ENCODE data around the gene HGD.
"Not testable (repeated sequence)": the region's sequence is repeated elsewhere in the genome, so short reads cannot be mapped to it uniquely, and the experiment has no call there.

Gene HGD

DNA sequence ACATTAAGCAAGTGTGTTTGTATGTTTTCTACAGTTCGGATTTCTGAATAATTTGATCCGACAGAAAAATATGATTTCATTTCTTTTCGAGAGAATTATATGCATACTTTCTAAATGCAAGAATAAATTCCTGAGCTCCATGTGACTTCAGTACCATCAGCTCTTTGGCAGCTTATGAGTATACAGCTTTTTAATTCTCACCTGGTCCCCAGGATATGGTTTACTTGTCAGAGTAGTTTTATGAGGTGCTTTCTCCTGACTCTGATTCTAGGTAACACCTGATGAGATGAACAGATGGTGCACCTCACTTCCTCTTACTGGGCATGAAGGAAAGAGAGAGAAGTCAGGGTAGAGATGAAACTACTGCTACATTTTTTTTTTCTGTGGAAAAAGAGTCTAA lies 3.1 kb downstream of the HGD start:
- DNase-seq, result no peak

DNA sequence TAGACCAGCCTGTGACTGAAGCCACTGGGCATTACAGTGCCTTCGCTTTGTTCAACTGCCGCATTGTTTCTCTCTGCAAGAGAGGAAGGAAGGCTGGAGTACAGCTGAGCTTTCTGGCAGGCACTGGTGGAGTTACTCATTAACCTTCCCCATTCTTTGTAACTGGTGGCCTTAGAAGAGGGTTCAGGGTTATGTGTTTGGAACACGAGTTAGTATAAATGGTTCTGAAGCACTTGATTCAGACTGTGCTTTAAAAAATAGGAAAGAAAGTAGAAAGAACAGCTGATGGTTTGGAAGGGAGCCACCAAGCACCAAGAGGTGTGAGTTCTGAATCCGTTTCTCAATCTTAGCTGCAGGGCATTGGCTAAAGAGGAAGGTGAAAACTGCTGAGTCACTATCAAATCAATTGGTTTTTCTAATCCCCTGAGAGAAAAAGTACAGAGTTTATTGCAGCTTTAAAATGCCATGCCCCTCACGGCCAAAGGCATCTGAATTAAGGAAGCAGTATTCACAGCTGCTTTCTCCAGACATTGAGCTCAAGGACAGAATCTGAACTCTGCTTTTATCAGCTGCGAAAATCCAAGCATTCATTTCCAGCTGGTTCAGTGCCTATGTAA lies 3.6 kb downstream of the HGD start:
- DNase-seq, result no peak

DNA sequence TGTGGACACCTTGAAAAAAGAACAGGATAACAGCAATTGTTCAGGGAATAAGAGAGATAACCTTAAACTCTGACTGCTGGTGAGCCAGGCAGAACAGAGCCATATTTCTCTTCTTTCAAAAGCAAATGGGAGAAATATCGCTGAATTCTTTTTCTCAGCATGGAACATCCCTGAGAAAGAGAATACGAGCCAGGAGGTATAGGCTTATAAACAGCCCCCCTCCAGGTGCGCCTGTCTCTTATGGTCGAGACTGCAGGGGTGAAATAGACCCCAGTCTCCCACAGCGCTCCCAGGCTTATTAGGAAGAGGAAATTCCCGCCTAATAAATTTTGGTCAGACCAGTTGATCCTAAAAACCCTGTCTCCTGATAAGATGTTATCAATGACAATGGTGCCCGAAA lies 4.8 kb downstream of the HGD start:
- DNase-seq, result not testable (repeated sequence)

DNA sequence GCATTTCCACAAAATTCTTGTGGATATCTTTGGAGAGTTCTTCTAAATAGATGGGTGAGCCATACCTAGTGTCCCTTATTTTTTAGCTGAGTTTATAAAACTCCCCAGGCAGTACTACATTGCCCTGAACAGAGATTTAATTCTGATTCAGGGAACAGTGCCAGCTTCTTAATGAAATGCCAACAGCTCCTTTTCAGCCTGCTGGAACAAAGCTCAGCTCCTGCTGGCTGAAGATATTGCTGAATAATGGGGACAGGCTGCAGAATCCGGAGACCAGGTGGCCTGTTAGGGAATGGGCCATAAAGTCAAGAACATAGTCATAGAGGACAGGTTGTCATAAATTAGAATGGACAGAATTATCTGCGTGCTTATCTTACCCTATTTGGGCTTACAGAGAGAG lies 8.9 kb downstream of the HGD start:
- no peak for DNase-seq

DNA sequence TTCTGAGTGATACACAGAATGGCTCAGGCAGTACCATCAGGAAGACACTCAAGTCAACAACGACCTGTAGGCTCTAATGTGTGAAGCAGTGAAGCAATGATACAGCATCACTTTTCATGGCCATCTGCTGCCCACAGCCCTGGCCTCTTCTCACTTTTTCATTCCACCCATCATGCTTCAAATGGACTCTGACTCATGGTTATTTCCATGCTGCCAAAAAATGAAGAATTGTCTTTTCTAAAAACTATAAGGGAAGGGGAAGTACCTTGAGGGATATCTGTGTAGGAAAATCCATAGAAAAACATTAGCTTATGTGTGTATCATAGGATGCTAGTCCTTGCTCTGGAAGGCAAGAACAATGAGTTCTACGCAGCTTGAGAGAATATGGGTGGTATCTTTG lies 11.5 kb downstream of the HGD start:
- DNase-seq, result no peak

GRCh38 chr3:120664926-120665325 lies 17.1 kb downstream of the HGD start:
- no peak for DNase-seq

GRCh38 chr3:120661945-120662344 lies 20.1 kb downstream of the HGD start:
- no peak for DNase-seq

GRCh38 chr3:120661106-120661905 lies 20.7 kb downstream of the HGD start:
- DNase-seq, result no peak

DNA sequence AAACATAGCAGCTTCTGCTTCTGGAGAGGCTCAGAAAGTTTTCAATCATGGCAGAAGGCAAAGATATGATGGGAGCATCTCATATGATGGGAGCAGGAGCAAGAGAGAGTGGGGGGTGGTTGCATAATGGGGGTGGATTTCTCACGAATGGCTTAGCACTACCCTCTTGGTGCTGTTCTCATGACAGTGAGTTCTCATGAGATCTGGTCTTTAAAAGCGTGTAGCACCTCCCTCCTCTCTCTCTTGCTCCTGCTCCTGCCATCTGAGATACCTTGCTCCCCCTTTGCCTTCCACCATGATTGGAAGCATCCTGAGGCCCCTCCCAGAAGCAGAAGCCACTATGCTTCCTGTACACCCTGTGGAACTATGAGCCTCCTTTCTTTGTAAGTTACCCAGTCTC lies 22.2 kb downstream of the HGD start:
- DNase-seq, result no peak

DNA sequence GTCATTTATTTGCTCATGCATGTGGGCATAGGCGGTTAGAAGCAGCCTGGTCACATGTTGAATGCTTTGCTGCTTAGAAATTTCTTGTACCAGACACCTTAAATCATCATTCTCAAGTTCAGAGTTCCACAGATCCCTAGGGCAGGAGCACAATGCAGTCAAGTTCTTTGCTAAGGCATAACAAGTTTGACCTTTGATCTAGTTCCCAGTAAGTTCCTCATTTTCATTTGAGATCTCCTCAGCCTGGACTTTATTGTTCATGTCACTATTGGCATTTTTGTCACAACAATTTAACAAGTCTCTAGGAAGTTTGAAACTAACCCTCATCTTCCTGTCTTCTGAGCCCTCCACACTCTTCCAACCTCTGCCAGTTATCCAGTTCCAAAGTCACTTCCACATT lies 22.8 kb downstream of the HGD start:
- DNase-seq, result no peak

DNA sequence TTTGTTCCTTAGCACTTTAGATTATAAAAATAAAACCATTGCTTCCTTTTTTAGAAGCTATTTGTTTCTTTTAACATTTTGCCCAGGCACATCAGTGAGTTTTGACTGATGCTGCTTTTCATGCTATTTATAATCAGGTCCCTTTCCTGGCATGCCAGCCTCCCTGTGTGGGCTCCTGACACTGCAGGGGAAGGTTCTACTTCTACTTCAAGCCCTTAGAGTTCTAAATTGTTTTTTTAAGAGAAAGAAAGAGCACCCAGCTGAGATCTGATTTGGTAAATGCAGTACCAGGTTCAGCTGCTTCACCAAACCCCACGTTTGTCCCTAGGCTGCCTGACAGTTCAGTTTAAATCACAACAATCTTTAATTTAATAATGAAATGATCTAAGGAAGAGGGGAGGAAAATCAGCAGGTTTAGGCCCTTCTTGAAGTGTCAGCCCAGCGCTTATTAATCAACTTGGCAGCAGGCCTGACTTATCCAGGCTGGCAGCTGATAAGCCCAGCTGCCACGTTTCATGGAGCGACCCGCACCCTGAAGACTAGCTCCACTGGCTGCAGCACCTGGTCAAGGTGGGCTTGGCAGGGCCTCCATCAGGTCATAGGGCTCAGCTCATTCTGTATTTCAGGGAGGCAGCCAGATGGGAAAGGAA lies 29.0 kb downstream of the HGD start:
- no peak for DNase-seq

DNA sequence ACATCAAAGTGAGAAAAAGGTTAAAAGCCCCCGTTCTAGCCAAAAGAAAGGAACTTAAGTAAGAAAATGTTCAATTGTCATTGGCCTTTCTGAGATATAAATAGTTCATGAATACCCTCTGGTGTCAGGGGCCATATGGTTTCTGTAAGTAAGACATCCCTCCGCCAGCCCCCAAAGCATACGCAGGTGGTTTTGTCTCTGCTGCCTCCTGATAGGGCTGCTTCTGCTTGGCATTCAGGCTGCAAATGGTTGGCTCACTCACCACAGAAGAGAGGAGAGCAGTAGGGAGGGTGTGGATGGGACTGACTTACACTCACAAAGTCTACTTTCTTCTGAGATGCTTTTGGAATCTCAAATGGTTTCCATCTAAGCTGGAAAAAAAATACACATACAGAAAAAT lies 29.8 kb downstream of the HGD start:
- DNase-seq, result no peak

GRCh38 chr3:120650311-120650710 lies 31.7 kb downstream of the HGD start:
- DNase-seq, result no peak

- no peak for DNase-seq
These were observed 32.2 kb downstream of the HGD start for GRCh38 chr3:120649830-120650233.

DNA sequence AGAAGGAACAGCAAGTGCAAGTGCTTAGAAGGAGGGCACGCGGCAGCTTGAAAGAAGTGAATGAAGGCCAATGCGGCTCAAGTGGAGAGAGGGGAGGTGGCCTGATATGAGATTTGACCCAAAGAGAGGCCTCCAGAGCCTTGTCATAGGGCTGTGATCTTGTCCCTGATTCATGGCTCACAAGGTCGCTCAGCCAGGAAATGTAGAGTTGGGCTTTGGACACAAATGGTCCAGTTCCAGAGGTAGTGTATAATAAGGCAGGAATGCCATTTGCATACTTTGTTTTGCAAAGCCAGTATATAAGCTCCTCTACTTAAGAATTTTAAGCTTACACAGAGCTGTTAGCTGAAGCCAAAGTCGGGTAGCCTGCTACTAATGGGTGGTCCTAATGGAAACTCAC lies 33.7 kb downstream of the HGD start:
- DNase-seq, result no peak

GRCh38 chr3:120646771-120647432 lies 35.1 kb downstream of the HGD start:
- no peak for DNase-seq

GRCh38 chr3:120645083-120645845 lies 36.8 kb downstream of the HGD start:
- DNase-seq, result no peak

GRCh38 chr3:120642368-120642948 lies 39.6 kb downstream of the HGD start:
- DNase-seq, result no peak

- no peak for DNase-seq
These were observed 40.3 kb downstream of the HGD start for GRCh38 chr3:120641696-120642246.

- DNase-seq, result no peak
These were observed 41.8 kb downstream of the HGD start for GRCh38 chr3:120640231-120640630.

DNA sequence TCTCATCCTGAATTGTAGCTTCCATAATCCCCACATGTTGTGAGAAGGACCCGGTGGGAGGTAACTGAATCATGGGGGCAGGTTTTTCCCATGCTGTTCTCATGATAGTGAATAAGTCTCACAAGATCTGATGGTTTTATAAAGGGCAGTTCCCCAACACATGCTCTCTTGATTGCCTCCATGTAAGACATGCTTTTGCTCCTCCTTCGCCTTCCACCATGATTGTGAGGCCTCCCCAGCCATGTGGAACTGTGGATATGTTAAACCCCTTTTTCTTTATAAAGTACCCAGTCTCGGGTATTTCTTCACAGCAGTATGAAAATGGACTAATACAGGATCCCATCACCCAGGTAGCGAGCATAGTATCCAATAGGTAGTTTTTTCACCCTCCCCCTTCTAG lies 43.2 kb downstream of the HGD start:
- DNase-seq, result not testable (repeated sequence)

- no peak for DNase-seq
These were observed 44.0 kb downstream of the HGD start for GRCh38 chr3:120637851-120638559.

All from activated CD8-positive, alpha-beta memory T cell treated with anti-CD3 and anti-CD28 coated beads for 24 hours (primary cell).